Measurements from ENCODE around the gene VSIG10.

The VSIG10 gene

GRCh38 chr12:118103601-118104382, at the start of gene VSIG10:
TSS of gene VSIG10 (minus strand) at chr12:118104011. CDS start at chr12:118103671, 340 bp downstream.
- POLR2A ChIA-PET, result interaction anchor here (0.6 to 2.1 kb wide), 3 partner anchors 32 to 146 kb away, joined by 4 to 11 read pairs (median 5); partner anchors contain the start of gene PEBP1
- Histone ChIP-seq H3K9me3 (ENCODE audit: control insufficient read depth, insufficient read depth, low read depth, low read length) (no peaks in the 10 kb centered on the region), H3K4me1 (ENCODE audit: control insufficient read depth, insufficient read depth, low read length) (peaks cover 5% of the 10 kb centered on the region), H3K27ac (ENCODE audit: extremely low read depth, low read depth, low read length) (peak within 1 kb of the TSS; percentile 85), H3K36me3 (ENCODE audit: control insufficient read depth in 2 of 2, insufficient read depth in 1 of 2, low read length in 2 of 2) (no peaks in the 10 kb centered on the region), H3K4me3 (ENCODE audit: low read depth, low read length) (peak within 1 kb of the TSS; percentile 81)
- CTCF ChIA-PET, result interaction anchor here (0.6 to 1.2 kb wide), 3 partner anchors 10 to 45 kb away, joined by 3 to 4 read pairs (median 4); no protein-coding TSS in a partner anchor
- TF ChIP-seq ZFHX2 (tag by site-specific recombination; conservative IDR thresholded peaks at IDR 0.05) (peak; percentile 23; the same call in 1 of the 2 replicates), FEZF1 (tag by site-specific recombination; IDR thresholded peaks at IDR 0.05) (no peak), ZNF184 (tag by site-specific recombination; IDR thresholded peaks at IDR 0.05) (no peak), ZNF621 (tag by site-specific recombination; IDR thresholded peaks at IDR 0.05) (no peak), BCL6B (tag by site-specific recombination; IDR thresholded peaks at IDR 0.05) (no peak), ZFP3 (tag by site-specific recombination; IDR thresholded peaks at IDR 0.05; ENCODE audit: low read depth) (no peak), ZNF423 (tag by site-specific recombination; IDR thresholded peaks at IDR 0.05) (peak; percentile 91), ZNF133 (tag by site-specific recombination; IDR thresholded peaks at IDR 0.05) (no peak), ZNF555 (tag by site-specific recombination; conservative IDR thresholded peaks at IDR 0.05) (no peak), ZNF239 (tag by site-specific recombination; IDR thresholded peaks at IDR 0.05) (no peak), OSR2 (tag by site-specific recombination; IDR thresholded peaks at IDR 0.05) (peak; percentile 63), ZBTB10 (tag by site-specific recombination; IDR thresholded peaks at IDR 0.05) (peak; percentile 82), AEBP2 (tag by site-specific recombination; IDR thresholded peaks at IDR 0.05; ENCODE audit: borderline replicate concordance) (no peak), ZNF558 (tag by site-specific recombination; IDR thresholded peaks at IDR 0.05) (no peak), ZNF138 (tag by site-specific recombination; IDR thresholded peaks at IDR 0.05; ENCODE audit: borderline replicate concordance) (no peak), ZIC2 (tag by site-specific recombination; IDR thresholded peaks at IDR 0.05) (peak; percentile 89), ZSCAN16 (tag by site-specific recombination; IDR thresholded peaks at IDR 0.05) (no peak)
- TF ChIP-seq, protein P1, sequence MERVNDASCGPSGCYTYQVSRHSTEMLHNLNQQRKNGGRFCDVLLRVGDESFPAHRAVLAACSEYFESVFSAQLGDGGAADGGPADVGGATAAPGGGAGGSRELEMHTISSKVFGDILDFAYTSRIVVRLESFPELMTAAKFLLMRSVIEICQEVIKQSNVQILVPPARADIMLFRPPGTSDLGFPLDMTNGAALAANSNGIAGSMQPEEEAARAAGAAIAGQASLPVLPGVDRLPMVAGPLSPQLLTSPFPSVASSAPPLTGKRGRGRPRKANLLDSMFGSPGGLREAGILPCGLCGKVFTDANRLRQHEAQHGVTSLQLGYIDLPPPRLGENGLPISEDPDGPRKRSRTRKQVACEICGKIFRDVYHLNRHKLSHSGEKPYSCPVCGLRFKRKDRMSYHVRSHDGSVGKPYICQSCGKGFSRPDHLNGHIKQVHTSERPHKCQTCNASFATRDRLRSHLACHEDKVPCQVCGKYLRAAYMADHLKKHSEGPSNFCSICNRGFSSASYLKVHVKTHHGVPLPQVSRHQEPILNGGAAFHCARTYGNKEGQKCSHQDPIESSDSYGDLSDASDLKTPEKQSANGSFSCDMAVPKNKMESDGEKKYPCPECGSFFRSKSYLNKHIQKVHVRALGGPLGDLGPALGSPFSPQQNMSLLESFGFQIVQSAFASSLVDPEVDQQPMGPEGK (tag by site-specific recombination; IDR thresholded peaks at IDR 0.05), result peak; percentile 79
- TF ChIP-seq, protein P2, sequence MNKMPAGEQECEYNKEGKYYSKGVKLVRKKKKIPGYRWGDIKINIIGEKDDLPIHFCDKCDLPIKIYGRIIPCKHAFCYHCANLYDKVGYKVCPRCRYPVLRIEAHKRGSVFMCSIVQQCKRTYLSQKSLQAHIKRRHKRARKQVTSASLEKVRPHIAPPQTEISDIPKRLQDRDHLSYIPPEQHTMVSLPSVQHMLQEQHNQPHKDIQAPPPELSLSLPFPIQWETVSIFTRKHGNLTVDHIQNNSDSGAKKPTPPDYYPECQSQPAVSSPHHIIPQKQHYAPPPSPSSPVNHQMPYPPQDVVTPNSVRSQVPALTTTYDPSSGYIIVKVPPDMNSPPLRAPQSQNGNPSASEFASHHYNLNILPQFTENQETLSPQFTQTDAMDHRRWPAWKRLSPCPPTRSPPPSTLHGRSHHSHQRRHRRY (tag by site-specific recombination; IDR thresholded peaks at IDR 0.05), result no peak
- TF ChIP-seq, protein P3, sequence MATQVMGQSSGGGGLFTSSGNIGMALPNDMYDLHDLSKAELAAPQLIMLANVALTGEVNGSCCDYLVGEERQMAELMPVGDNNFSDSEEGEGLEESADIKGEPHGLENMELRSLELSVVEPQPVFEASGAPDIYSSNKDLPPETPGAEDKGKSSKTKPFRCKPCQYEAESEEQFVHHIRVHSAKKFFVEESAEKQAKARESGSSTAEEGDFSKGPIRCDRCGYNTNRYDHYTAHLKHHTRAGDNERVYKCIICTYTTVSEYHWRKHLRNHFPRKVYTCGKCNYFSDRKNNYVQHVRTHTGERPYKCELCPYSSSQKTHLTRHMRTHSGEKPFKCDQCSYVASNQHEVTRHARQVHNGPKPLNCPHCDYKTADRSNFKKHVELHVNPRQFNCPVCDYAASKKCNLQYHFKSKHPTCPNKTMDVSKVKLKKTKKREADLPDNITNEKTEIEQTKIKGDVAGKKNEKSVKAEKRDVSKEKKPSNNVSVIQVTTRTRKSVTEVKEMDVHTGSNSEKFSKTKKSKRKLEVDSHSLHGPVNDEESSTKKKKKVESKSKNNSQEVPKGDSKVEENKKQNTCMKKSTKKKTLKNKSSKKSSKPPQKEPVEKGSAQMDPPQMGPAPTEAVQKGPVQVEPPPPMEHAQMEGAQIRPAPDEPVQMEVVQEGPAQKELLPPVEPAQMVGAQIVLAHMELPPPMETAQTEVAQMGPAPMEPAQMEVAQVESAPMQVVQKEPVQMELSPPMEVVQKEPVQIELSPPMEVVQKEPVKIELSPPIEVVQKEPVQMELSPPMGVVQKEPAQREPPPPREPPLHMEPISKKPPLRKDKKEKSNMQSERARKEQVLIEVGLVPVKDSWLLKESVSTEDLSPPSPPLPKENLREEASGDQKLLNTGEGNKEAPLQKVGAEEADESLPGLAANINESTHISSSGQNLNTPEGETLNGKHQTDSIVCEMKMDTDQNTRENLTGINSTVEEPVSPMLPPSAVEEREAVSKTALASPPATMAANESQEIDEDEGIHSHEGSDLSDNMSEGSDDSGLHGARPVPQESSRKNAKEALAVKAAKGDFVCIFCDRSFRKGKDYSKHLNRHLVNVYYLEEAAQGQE (tag by site-specific recombination; IDR thresholded peaks at IDR 0.05), result peak; percentile 63
- TF ChIP-seq, protein P4, sequence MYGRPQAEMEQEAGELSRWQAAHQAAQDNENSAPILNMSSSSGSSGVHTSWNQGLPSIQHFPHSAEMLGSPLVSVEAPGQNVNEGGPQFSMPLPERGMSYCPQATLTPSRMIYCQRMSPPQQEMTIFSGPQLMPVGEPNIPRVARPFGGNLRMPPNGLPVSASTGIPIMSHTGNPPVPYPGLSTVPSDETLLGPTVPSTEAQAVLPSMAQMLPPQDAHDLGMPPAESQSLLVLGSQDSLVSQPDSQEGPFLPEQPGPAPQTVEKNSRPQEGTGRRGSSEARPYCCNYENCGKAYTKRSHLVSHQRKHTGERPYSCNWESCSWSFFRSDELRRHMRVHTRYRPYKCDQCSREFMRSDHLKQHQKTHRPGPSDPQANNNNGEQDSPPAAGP (tag by site-specific recombination; IDR thresholded peaks at IDR 0.05), result no peak; the same call in 1 of the 2 replicates
- TF ChIP-seq, protein P5, sequence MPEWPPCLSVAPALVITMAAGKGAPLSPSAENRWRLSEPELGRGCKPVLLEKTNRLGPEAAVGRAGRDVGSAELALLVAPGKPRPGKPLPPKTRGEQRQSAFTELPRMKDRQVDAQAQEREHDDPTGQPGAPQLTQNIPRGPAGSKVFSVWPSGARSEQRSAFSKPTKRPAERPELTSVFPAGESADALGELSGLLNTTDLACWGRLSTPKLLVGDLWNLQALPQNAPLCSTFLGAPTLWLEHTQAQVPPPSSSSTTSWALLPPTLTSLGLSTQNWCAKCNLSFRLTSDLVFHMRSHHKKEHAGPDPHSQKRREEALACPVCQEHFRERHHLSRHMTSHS (tag by site-specific recombination; IDR thresholded peaks at IDR 0.05), result no peak
